ENCODE measurements around the gene MSANTD2. TPM values are rescaled to one million over a fixed set of nuclear protein-coding genes. Genes with fewer than 3 reads are reported as not detected.
A peak's percentile ranks its signal among the peaks of the same experiment; 100 is the strongest.

MSANTD2 gene
- total and polyA plus RNA-seq, 8 donors: 9.4 to 46.3 (median 39.9) TPM

- H3K4me1 ChIP-seq: peaks cover 21 to 71% of the 10 kb centered on the region in 2 donors
- peak overlapping the region in 1 of 2 donors; percentile 51 for H3K4me3 ChIP-seq
Observed at GRCh38 chr11:124745270-124745834, 54.9 kb downstream of the MSANTD2 start.

GRCh38 chr11:124743050-124743449, 57.2 kb downstream of the MSANTD2 start:
- H3K36me3 ChIP-seq: no peaks in the 10 kb centered on the region
- H3K27ac ChIP-seq: no peak overlapping the region
- H3K4me1 ChIP-seq: peaks cover 14 to 60% of the 10 kb centered on the region in 2 donors
- DNase-seq (no peak), ATAC-seq (no peak)
- H3K4me3 ChIP-seq: no peak overlapping the region
- peaks cover 5 to 57% of the 10 kb centered on the region in 2 donors for H3K27me3 ChIP-seq
- H3K9me3 ChIP-seq: no peaks in the 10 kb centered on the region
- intact Hi-C loops (cut with DNase I): no loop called here
- no peak for TF ChIP-seq CTCF (IDR thresholded peaks at IDR 0.05)

More at GRCh38 chr11:124745270-124745834, 54.9 kb downstream of the MSANTD2 start:
- no peak for TF ChIP-seq CTCF (IDR thresholded peaks at IDR 0.05)
- Histone ChIP-seq H3K27ac (no peak overlapping the region), H3K36me3 (no peaks in the 10 kb centered on the region), H3K27me3 (peaks cover 5 to 46% of the 10 kb centered on the region in 2 donors), H3K9me3 (no peaks in the 10 kb centered on the region)
- intact Hi-C loops (cut with DNase I): no loop called here
- DNase-seq (peak in 1 of 4 donors; percentile 73), ATAC-seq (no peak)

- Histone ChIP-seq H3K4me3 (no peak overlapping the region), H3K27ac (no peak overlapping the region), H3K9me3 (no peaks in the 10 kb centered on the region), H3K36me3 (no peaks in the 10 kb centered on the region), H3K27me3 (peaks cover 3 to 52% of the 10 kb centered on the region in 2 donors), H3K4me1 (peaks cover 11 to 55% of the 10 kb centered on the region in 2 donors)
- DNase-seq (no peak), ATAC-seq (no peak)
- no peak for TF ChIP-seq CTCF (IDR thresholded peaks at IDR 0.05)
- intact Hi-C loops (cut with DNase I): no loop called here
Observed at GRCh38 chr11:124742555-124742954, 57.7 kb downstream of the MSANTD2 start.

GRCh38 chr11:124740277-124740882, 59.8 kb downstream of the MSANTD2 start:
- no peaks in the 10 kb centered on the region for H3K36me3 ChIP-seq
- TF ChIP-seq CTCF (IDR thresholded peaks at IDR 0.05): peak; percentile 55 to 75
- H3K27me3 ChIP-seq: peaks cover 0 to 31% of the 10 kb centered on the region in 2 donors
- peak overlapping the region in 1 of 2 donors; percentile 59 for H3K27ac ChIP-seq
- H3K9me3 ChIP-seq: no peaks in the 10 kb centered on the region
- ATAC-seq (peak; percentile 76), DNase-seq (peak in 1 of 4 donors; percentile 89)
- intact Hi-C loops (cut with DNase I): no loop called here
- H3K4me1 ChIP-seq: peaks cover 0 to 44% of the 10 kb centered on the region in 2 donors
- peak overlapping the region; percentile 57 to 64 for H3K4me3 ChIP-seq

- no peak for TF ChIP-seq CTCF (IDR thresholded peaks at IDR 0.05)
- H3K27me3 ChIP-seq: peaks cover 0 to 25% of the 10 kb centered on the region in 2 donors
- intact Hi-C loops (cut with DNase I): no loop called here
Observed at GRCh38 chr11:124739479-124740276, 60.5 kb downstream of the MSANTD2 start, which contains the start of gene NRGN. Gene NRGN (plus strand): TSS chr11:124739942. CDS start chr11:124740085, 143 bp downstream.

More at GRCh38 chr11:124739479-124740276, 60.5 kb downstream of the MSANTD2 start, which contains the start of gene NRGN:
- Histone ChIP-seq H3K4me3 (peak within 1 kb of the TSS; percentile 57 to 64), H3K4me1 (peaks cover 0 to 41% of the 10 kb centered on the region in 2 donors), H3K9me3 (no peaks in the 10 kb centered on the region), H3K27ac (peak within 1 kb of the TSS in 1 of 2 donors; percentile 59), H3K36me3 (no peaks in the 10 kb centered on the region)
- peak; percentile 98 for ATAC-seq
- DNase-seq: peak; percentile 84 to 95 (median 94)

All from left lung (tissue), 10 donors.